ENCODE measurements around the gene CMKLR1.

DNA sequence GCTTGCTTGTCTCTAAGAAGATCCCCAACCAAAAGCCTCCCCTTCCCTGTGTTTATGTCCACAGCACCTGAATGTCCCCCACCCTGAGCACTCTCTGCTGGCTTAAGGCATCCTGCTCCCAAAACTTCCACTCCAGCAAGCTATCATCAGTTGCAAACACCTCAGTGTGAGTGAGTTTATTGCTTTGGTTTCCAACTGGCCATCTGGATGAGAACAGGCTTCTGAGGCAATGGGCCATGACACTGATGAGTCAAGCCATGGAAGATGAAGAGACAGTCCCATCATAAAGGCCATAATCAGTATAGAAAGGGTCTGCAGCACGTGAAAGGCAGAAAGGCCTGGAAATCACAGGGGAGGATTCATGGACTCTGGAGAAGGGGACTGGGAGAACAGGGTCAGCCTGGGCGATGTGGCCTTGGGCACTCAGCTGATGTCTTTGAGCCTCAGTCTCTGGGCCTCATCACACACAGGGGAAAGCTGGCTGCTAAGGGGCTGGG, 12.8 kb downstream of the CMKLR1 start:
- no peak for TF ChIP-seq POLR2A (IDR thresholded peaks at IDR 0.05)
- TF ChIP-seq, protein P1, sequence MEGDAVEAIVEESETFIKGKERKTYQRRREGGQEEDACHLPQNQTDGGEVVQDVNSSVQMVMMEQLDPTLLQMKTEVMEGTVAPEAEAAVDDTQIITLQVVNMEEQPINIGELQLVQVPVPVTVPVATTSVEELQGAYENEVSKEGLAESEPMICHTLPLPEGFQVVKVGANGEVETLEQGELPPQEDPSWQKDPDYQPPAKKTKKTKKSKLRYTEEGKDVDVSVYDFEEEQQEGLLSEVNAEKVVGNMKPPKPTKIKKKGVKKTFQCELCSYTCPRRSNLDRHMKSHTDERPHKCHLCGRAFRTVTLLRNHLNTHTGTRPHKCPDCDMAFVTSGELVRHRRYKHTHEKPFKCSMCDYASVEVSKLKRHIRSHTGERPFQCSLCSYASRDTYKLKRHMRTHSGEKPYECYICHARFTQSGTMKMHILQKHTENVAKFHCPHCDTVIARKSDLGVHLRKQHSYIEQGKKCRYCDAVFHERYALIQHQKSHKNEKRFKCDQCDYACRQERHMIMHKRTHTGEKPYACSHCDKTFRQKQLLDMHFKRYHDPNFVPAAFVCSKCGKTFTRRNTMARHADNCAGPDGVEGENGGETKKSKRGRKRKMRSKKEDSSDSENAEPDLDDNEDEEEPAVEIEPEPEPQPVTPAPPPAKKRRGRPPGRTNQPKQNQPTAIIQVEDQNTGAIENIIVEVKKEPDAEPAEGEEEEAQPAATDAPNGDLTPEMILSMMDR (IDR thresholded peaks at IDR 0.05): no peak

All from lower leg skin (tissue), 3 donors.